Thyroid gland (tissue), 4 donors: ENCODE results near the gene SLC22A3. TPM values are rescaled to one million over a fixed set of nuclear protein-coding genes. Genes with fewer than 3 reads are reported as not detected.
"Not testable (repeated sequence)": the region's sequence is repeated elsewhere in the genome, so short reads cannot be mapped to it uniquely, and the experiment has no call there.

Source experiments
- DNase-seq, 2 donors: peaks; one replicate each; pipeline ENCODE4 v3.0.0-alpha.2; 2019
- H3K27ac ChIP-seq, 3 donors: fragments of 200-600 bp; sonication (generic); 1 replicate in 2 of 3; 2 replicates in 1 of 3; pipeline ENCODE4 v1.5.1; 2016 to 2019; ENCODE audit warnings: mild to moderate bottlenecking in 1 of 3, moderate library complexity in 1 of 3
- H3K27me3 ChIP-seq: fragments of 200-600 bp; sonication (generic); one replicate; pipeline ENCODE4 v1.5.1; 2019
- H3K36me3 ChIP-seq, 2 donors: fragments of 200-600 bp; sonication (generic); one replicate each; pipeline ENCODE4 v1.5.1; 2016 to 2019
- H3K4me1 ChIP-seq, 2 donors: fragments of 200-600 bp; sonication (generic); one replicate each; pipeline ENCODE4 v1.5.1; 2017 to 2019
- H3K4me3 ChIP-seq, 3 donors: fragments of 200-600 bp; sonication (generic); replicated peaks in 1 of 3; 1 replicate in 2 of 3; 2 replicates in 1 of 3; pipeline ENCODE4 v1.5.1; 2016; ENCODE audit warnings: mild to moderate bottlenecking in 1 of 3
- H3K9me3 ChIP-seq: fragments of 200-600 bp; sonication (generic); one replicate; pipeline ENCODE4 v1.5.1; 2017
- CTCF ChIP-seq, 6 experiments: fragments of 200-600 bp in 3 of 6; fragments of 450-650 bp in 3 of 6; sonication (generic) in 3 of 6; IDR thresholded peaks; one replicate each; pipeline ENCODE4 v1.5.1; 2016 to 2019; ENCODE audit warnings: antibody characterized with exemption in 6 of 6, mild to moderate bottlenecking in 2 of 6, inconsistent platforms in 1 of 6, moderate library complexity in 1 of 6
- POLR2A ChIP-seq, 2 donors: fragments of 450-650 bp; IDR thresholded peaks; one replicate each; pipeline ENCODE4 v1.6.1; 2017; ENCODE audit warnings: antibody characterized with exemption in 2 of 2, mild to moderate bottlenecking in 2 of 2, moderate library complexity in 1 of 2
- WGBS, 2 donors: methylation state at CpG; one replicate each; pipeline ENCODE4 v1.1.5; 2017; 5-methylcytosine and 5-hydroxymethylcytosine counted together
- intact Hi-C: fragments of 100-400 bp; cut with DNase I; formaldehyde crosslinking; loops from one replicate; pipeline ENCODE4 v1.15.1; 2023
- total RNA-seq, 4 donors: library from RNA; depleted of rRNA; stranded (reverse); fragments of >200 nt; gene quantifications; one replicate each; pipeline ENCODE4 v1.2.3, GENCODE V29; 2016

SLC22A3 gene
- total RNA-seq, 4 donors from 2014 or later = 0.67 to 3.9 (median 2.5) TPM

DNA sequence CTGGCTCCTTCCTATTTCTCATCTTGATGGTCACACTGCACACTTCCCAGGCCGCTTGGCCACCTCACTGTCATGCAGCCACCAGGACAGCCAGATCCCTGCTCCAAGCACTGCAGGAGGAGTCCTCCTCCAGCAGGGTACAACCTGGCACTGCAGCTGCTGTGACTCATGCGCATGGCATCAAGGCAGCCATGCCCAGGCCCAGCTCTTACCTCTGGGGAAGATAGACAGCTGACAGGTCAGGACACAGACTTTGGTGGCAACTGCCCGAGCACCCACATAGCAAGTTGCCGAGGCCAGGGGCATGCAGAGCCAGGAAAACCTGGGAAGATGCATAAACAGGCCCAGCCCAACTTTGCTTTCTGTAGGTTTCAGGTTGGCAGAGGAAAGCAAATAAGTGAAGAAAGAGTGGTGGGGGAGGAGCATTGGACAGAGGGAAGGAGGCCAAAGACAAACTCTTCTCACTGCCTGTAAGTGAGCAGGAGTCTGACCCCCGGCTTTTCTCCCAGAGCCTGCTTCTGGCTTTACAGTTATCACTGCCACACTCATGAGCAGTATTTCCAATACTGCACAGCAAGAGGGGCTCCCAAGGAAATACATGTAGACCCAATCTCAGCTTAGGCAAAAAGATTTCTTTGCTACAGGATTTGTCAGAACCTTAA lies 38.8 kb downstream of the SLC22A3 start:
- 73 to 74% methylated on average over 5 of the region's 5 CpGs for WGBS, 2 donors
- Histone ChIP-seq H3K27me3 (no peaks in the 10 kb centered on the region), H3K36me3 (no peaks in the 10 kb centered on the region), H3K4me3 (no peak overlapping the region), H3K9me3 (no peaks in the 10 kb centered on the region), H3K4me1 (peaks cover 0 to 9% of the 10 kb centered on the region in 2 donors), H3K27ac (no peak overlapping the region)
- DNase-seq = peak in 1 of 2 donors; percentile 36
- intact Hi-C loops = no loop called here
- TF ChIP-seq POLR2A (IDR thresholded peaks at IDR 0.05) = no peak
- no peak for TF ChIP-seq CTCF (IDR thresholded peaks at IDR 0.05)

- 82 to 93% methylated on average over 3 of the region's 3 CpGs for WGBS, 2 donors
- no peaks in the 10 kb centered on the region for H3K36me3 ChIP-seq
- intact Hi-C loops = no loop called here
- peaks cover 0 to 9% of the 10 kb centered on the region in 2 donors for H3K4me1 ChIP-seq
- no peak overlapping the region for H3K27ac ChIP-seq
- DNase-seq = no peak
- H3K9me3 ChIP-seq = no peaks in the 10 kb centered on the region
- H3K27me3 ChIP-seq = no peaks in the 10 kb centered on the region
- H3K4me3 ChIP-seq = no peak overlapping the region
- TF ChIP-seq CTCF (IDR thresholded peaks at IDR 0.05) = no peak
These were observed 39.9 kb downstream of the SLC22A3 start for GRCh38 chr6:160387916-160388643.

DNA sequence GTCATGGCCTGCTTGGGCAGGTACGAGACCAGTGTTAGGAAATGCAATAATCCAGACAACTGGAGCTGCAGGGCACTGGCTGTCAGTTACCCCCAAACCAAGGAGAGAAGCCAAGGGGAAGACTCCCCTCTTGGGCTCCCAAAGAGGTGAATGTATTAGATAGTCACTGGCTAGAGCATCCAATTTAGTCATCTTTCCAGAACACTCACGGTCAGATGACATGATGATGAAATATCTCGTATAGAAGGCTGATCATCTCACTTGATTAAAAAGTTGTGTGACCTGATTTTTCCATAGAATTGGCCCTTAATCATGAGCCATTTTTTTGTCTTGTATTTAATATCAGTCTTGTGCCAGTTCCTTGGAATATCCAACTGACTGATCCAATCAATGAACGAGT lies 40.7 kb downstream of the SLC22A3 start:
- TF ChIP-seq POLR2A (IDR thresholded peaks at IDR 0.05) = no peak
- no peak for TF ChIP-seq CTCF (IDR thresholded peaks at IDR 0.05)
- Histone ChIP-seq H3K36me3 (no peaks in the 10 kb centered on the region), H3K4me3 (no peak overlapping the region), H3K27me3 (no peaks in the 10 kb centered on the region), H3K4me1 (peaks cover 0 to 9% of the 10 kb centered on the region in 2 donors), H3K9me3 (no peaks in the 10 kb centered on the region), H3K27ac (no peak overlapping the region)
- no peak for DNase-seq
- intact Hi-C loops = no loop called here
- 86 to 88% methylated on average over 4 of the region's 4 CpGs for WGBS, 2 donors

DNA sequence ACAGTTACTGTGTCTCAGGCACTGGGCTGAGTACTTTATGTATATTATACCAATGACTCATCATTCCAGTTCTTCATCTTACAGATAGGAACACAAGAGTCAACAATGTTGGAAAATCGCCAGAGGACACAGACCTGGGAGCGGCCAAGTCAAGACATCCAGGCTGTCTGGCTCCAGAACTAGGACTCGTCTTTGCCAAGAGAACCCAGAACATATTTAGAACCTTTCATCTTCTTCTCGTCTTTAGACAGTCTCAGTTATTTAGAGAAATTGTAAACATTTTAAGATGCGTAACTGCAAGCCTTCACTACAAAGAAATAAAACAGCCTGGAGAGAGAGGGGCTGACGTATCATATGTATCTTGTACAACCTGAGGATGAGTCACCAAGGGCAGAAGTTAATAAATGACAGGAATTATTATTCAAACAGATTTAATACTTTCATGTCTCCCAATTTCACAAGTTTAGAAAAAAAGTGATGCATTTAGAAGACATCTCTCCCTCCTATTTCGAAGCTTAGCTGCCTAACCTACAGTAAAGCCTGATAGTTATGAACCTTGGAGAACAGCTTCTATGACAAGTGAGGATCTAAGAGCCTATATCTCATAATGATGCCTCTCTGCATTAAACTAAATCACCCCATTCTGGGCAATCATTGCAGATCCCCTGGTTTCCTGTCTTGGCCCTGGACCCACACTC lies 43.4 kb downstream of the SLC22A3 start:
- intact Hi-C loops = no loop called here
- WGBS, 2 donors = 86 to 87% methylated on average over 7 of the region's 7 CpGs

DNA sequence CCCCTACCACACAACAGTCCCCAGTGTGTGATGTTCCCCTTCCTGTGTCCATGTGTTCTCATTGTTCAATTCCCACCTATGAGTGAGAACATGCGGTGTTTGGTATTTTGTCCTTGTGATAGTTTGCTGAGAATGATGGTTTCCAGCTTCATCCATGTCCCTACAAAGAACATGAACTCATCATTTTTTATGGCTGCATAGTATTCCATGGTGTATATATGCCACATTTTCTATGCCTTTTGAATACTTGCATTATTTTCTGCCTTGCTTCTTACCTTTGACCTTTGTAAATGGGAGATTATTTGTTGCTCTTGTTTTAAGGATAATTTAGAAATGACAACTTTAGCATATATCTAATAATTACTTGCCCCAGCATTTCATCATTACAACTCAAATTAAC lies 45.3 kb downstream of the SLC22A3 start:
- H3K27ac ChIP-seq, H3K36me3 ChIP-seq, H3K27me3 ChIP-seq, intact Hi-C loops, H3K4me3 ChIP-seq, H3K4me1 ChIP-seq, H3K9me3 ChIP-seq, DNase-seq: not testable (repeated sequence)
- WGBS, 2 donors = 95 to 100% methylated on average over 1 of the region's 1 CpG

More for the DNA sequence above, 43.4 kb downstream of the SLC22A3 start:
- TF ChIP-seq CTCF (IDR thresholded peaks at IDR 0.05) (no peak), POLR2A (IDR thresholded peaks at IDR 0.05) (no peak)
- Histone ChIP-seq H3K27ac (no peak overlapping the region), H3K27me3 (no peaks in the 10 kb centered on the region), H3K36me3 (no peaks in the 10 kb centered on the region), H3K9me3 (no peaks in the 10 kb centered on the region), H3K4me3 (no peak overlapping the region), H3K4me1 (peaks cover 0 to 9% of the 10 kb centered on the region in 2 donors)
- DNase-seq = no peak
